Forelimb muscle (tissue), 1 donor: ENCODE results near the gene SELENBP1. TPM values are rescaled to one million over a fixed set of nuclear protein-coding genes. Genes with fewer than 3 reads are reported as not detected.
"Not testable (repeated sequence)": the region's sequence is repeated elsewhere in the genome, so short reads cannot be mapped to it uniquely, and the experiment has no call there.

ENCODE experiments used
- DNase-seq: peaks from one replicate; pipeline ENCODE4 v3.0.0-alpha.2; 2013; ENCODE audit warnings: low read depth
- polyA plus RNA-seq: library from polyadenylated mRNA; unstranded; fragments of 120-200 nt; gene quantifications from one replicate; pipeline ENCODE4 v1.2.1, GENCODE V29; 2013; ENCODE audit not compliant: insufficient read length

The SELENBP1 gene
- polyA plus RNA-seq, 1 donor, result 30.4 TPM

- DNase-seq, result no peak
Observed at GRCh38 chr1:151377150-151377884, 4.8 kb upstream of the SELENBP1 start.

DNA sequence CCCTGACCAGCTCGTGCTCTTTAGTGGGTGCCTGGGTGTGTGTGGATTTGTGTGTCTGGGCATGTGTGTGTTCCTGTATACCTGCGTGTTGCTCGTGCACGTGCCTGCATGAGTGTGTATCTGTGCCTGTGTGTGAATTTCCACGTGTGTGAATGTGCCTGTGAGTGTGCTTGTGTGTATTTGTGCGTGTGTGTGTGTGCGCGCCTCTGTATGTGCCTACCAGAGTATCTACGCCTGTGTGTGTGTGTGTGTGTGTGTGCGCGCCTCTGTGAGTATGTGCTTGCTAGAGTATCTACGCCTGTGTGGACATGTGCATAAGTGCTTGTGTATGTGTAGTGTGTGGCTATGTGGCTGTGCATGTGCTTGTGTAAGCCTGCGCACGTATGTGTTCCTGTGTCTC, 691 bp upstream of the SELENBP1 start:
- no peak for DNase-seq

DNA sequence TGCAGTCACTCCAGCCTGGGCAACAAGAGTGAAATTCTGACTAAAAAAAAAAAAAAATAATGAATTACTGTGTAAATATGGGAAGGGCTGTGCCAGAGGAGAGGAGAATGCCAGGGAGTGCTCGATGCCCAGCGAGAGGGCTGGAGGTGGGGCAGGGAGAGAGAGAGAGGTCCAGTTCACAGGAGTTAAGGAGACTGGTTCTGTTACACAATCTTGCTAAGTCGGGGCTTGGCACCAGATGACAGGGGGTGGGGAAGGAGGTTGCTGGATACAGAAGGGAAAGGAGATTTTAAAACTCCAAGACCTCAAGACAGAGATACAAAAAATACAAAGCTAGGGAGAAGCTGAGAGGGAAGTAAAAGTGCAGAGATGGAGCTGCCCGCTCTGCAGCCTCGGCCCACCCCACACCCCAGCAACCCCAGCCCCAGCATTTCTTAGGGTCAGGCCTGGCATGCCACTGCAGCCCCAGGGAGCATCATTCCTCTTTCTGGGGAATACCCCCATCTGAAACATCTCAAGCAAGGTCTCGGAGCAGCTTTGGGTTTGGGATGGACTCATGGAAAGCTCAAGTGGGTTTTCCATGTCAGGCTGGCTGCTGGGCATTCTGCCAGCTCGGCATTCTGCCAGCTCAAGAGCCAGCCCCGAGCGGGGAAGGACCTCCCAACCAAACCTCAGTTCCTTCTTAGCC, 991 bp downstream of the SELENBP1 start:
- no peak for DNase-seq

DNA sequence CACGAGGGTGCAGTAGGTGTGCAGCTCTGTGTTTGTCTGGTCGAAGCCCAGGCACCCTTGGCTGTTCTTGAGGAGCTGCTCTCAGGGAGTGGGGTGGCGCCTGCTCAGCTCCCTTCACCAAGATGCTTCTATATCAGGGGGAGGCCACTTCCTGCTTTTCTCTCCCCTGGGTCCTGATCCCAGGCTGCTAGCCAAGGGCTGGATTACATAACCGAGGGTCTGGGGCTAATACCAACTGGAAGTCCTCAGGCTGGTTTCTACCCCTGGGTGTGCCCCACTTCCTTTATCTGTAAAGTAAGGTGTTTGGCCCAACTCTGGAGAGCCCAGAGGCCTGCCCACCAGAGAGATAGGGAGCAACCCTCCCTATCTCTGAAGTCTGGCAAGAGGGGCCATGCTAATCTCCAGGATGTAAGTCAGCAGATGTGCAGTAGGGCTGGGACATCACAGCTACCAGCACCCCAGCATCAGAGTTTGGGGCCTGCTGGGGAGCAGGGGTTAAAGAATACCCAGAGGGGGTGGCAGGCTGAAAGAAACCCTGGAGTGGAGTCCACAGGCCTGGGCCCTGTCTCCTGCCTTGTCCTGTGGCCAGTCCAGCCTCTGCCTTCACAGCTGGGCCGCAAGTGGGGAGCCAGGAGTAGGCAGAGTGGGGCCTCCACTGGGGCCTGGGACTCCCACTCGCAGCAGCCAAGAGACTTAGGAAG, 2.1 kb downstream of the SELENBP1 start:
- DNase-seq, result no peak

DNA sequence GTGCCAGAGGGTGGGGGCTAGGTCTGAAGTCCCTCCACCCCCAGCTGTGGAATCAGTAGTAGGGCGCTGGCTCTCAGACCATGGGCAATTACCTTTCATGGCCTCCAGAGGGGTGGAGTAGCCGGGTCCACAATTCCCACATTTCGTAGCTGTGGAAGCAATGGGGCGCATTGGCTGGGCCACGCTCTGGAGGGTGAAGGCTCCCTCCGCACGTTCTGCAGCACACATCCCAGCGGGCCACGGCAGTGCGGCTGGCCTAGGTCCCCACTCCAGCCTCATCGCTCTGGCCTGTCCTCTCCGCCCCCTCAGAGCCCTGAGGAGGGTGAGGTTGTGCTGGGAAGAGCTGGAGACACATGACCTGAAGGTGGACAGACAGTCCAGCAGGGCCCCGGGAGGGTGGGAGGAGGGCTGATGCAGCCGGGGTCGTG, 2.9 kb downstream of the SELENBP1 start:
- no peak for DNase-seq

DNA sequence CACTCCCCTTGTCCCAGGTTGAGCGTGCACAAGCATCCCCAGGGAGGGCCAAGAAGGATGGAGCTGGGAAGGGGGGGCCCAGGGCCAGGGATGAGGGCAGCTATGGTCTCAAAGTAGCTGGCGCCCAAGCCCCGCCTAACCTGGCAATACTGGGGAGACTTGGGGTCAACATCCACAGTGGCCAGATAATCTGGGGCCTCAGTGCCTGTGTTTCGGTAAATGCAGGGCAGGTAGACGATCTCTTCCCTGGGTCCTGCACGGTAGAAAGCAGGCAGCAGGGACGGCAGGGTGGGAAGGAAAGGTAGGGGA, 3.2 kb downstream of the SELENBP1 start:
- DNase-seq, result no peak

DNA sequence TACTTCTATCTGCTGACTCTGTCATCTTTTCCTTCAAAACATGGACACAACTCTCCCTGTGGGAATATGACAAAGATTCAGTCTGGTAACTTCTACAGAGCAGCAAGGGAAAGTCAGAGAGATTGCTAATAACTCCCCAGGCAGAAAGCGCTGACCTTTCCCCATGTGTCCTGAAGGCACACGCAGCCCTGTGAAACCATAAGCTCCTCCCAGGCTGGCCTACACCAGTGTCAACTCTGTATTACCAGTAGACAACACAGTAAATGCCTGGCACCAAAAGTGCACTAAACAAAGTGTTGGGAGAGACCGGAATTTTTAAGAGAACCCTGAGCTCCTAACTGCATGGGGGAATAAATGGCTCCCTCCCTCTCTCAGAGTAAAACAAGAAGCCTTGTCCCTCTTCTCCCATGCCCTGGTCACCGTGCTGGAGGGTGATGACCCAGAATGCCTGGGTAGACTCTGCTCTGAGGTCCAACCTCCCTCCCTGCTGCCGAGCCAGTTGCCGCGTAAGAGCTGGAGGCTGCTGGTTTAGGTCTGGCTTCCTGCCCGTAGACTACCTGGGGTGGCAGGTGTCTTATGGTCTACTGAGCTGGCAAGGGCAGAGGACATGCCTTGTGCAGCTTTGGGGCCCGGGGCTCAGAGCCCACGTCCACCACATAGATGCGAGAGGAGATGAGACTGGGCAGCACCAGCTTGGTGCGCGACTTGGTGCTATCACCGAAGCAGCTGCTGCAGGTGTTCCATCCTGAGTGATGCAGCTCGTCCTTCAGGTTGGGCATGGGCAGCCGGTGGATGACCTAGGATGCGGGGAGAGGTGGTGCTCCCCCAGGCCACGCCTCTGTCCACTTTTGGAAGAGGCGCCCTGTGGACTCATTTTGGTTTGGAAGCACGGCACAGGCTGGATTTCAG, 3.9 kb downstream of the SELENBP1 start:
- DNase-seq, result no peak

- DNase-seq, result no peak
Observed at GRCh38 chr1:151367658-151368392, 4.7 kb downstream of the SELENBP1 start.

DNA sequence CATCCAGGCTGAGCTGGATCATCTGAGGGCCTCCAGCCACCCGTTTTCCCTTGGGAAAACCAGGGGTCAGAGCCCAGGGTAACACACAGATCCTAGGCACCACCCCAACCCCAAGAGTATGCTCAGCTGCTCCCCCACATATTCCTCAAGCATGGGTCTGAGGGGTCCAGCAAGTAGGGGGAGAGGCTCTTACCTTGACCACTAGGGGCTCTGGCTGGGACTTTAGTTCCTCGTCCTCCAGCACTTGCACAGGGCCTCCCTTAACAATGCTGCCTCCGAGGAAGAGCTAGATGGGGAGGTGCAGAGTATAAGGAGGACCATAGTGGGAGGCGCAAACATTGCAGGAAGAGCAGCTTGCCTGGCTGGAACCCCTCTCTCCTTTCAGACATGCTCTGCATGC, 7.5 kb downstream of the SELENBP1 start:
- DNase-seq, result no peak

DNA sequence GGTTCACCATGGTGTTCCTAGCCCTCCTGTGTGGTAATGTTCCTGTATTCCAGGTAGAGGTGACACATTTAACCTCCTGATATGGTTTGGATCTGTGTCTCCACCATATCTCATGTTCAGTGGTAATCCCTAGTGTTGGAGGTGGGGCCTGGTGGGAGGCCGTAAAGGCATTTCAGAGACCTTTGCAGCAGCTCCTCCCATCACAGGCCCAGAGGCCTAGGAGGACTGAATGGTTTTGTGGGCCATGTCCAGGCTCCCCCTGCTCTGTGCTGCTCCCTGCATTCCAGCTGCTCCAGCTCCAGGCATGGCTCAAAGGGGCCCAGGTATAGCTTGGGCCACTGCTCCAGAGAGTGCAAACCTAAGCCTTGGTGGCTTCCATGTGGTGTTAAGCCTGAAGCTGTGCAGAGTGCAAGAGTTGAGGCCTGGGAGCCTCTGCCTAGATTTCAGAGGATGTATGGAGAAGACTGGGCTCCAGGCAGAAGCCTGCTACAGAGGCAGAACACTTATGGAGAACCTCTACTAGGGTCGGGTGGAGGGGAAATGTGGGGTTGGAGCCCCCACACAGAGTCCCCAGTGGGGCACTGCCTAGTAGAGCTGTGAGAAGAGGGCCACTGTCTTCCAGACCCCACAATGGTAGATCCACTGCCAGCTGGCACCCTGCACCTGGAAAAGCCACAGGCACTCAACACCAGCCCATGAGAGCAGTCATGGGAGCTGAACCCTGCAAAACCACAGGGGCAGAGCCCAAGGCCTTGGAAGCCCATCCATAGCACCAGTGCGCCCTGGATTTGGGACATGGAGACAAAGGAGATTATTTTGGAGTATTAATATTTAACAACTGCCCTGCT, 10.0 kb downstream of the SELENBP1 start:
- DNase-seq, result no peak

- DNase-seq, result no peak
Observed at GRCh38 chr1:151361883-151362282, 10.6 kb downstream of the SELENBP1 start.

GRCh38 chr1:151356696-151357095, 15.8 kb downstream of the SELENBP1 start:
- no peak for DNase-seq

- DNase-seq, result no peak
Observed at GRCh38 chr1:151352021-151352718, 20.3 kb downstream of the SELENBP1 start.

GRCh38 chr1:151350323-151350722, 22.2 kb downstream of the SELENBP1 start:
- not testable (repeated sequence) for DNase-seq

DNA sequence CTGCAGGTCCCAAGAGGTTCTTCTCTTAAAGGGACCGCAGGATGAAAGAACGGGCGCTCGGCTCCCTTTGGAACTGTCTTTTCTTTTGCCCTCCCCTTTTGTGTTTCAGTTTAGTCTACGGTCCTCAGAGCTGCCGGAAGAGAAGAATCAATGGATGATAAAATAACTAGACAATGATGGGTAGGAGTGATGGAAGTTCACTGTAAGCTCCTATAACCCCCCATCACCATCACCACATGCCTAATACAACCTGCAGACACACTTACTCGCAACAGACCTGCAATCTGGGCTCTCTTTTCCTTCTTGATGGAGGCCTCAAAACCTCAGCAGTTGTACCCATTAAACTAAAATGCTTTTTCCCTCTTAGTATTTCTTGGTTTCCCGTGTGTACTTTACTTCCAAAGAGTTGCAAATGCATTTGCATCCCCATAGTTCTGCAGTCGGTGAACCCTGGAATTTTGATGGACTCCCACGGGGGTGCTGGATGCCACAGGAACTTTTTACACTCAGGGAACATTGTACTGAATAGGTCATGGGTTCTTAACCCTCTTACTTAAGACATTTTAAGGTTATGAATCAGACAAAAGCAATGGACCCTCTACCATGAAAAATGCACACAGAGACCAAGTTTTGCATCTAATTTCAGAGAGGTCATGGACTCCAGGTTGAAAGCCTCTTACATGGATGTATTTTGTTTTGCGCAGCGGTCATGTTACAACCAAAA, 24.8 kb downstream of the SELENBP1 start:
- DNase-seq, result no peak

GRCh38 chr1:151346769-151347522, 25.6 kb downstream of the SELENBP1 start, which contains the start of gene RFX5:
Gene RFX5 (minus strand): TSS chr1:151347252. CDS start chr1:151346320, 932 bp downstream.
- peak; percentile 95 for DNase-seq

GRCh38 chr1:151346082-151346768, 26.3 kb downstream of the SELENBP1 start:
- no peak for DNase-seq
